OCI-LY7 (cell line): ENCODE measurements around the gene ARHGEF3. TPM values are rescaled to one million over a fixed set of nuclear protein-coding genes. Genes with fewer than 3 reads are reported as not detected.

Source experiments
- BruUV-seq: library from RNA; stranded (reverse); fragments of 400-500 nt; replicated peaks from 2 replicates; lab custom pipeline; 2021; lab: Mats Ljungman, UMichigan
- CTCF ChIA-PET: fragments of 300-600 bp; sonication (Branson Sonifier 250); formaldehyde crosslinking; loops from one replicate; lab custom pipeline; 2022; ENCODE audit warnings: antibody characterized with exemption; ENCODE audit not compliant: unreplicated experiment; lab: Charles Lee
- POLR2A ChIA-PET: fragments of 300-600 bp; sonication (Branson Sonifier 250); formaldehyde crosslinking; loops from one replicate; lab custom pipeline; 2022; ENCODE audit warnings: antibody characterized with exemption; lab: Charles Lee
- DNase-seq: peaks from one replicate; pipeline ENCODE4 v3.0.0-alpha.2; 2015; ENCODE audit warnings: low spot score
- H2AFZ ChIP-seq: fragments of 200-600 bp; sonication (generic), shearing (Covaris generic); 2 replicates; pipeline ENCODE4 v1.6.1; 2014; ENCODE audit warnings: mild to moderate bottlenecking, antibody characterized with exemption, low read length, moderate library complexity
- H3K27ac ChIP-seq: fragments of 200-600 bp; sonication (generic); 2 replicates; pipeline ENCODE4 v1.5.1; 2014; ENCODE audit warnings: mixed run types, low read depth, mild to moderate bottlenecking, moderate library complexity, low read length, inconsistent platforms; ENCODE audit not compliant: poor library complexity, severe bottlenecking
- H3K36me3 ChIP-seq: fragments of 200-600 bp; sonication (generic); 2 replicates; pipeline ENCODE4 v1.6.1; 2014; ENCODE audit warnings: mild to moderate bottlenecking, antibody characterized with exemption, low read length, moderate library complexity, mixed read lengths; ENCODE audit not compliant: insufficient read depth
- H3K4me1 ChIP-seq: fragments of 200-600 bp; sonication (generic); 2 replicates; pipeline ENCODE4 v1.5.1; 2014; ENCODE audit warnings: mild to moderate bottlenecking, low read length; ENCODE audit not compliant: insufficient read depth, poor library complexity, severe bottlenecking
- H3K4me2 ChIP-seq: fragments of 200-600 bp; sonication (generic); 2 replicates; pipeline ENCODE4 v1.6.1; 2014; ENCODE audit warnings: mild to moderate bottlenecking, low read length
- H3K4me3 ChIP-seq: fragments of 200-600 bp; sonication (generic); 2 replicates; pipeline ENCODE4 v1.5.1; 2014; ENCODE audit warnings: mild to moderate bottlenecking, low read depth, low read length; ENCODE audit not compliant: poor library complexity, severe bottlenecking
- H3K79me2 ChIP-seq: fragments of 200-600 bp; sonication (generic); 2 replicates; pipeline ENCODE4 v1.6.1; 2016; ENCODE audit warnings: low read depth, mild to moderate bottlenecking, low read length, moderate library complexity, mixed read lengths; ENCODE audit not compliant: insufficient read depth
- H3K9me2 ChIP-seq: fragments of 200-600 bp; sonication (generic); 2 replicates; pipeline ENCODE4 v1.6.1; 2016; ENCODE audit warnings: mild to moderate bottlenecking, low read length, mixed read lengths; ENCODE audit not compliant: insufficient read depth
- H3K9me3 ChIP-seq: fragments of 200-600 bp; sonication (generic); 2 replicates; pipeline ENCODE4 v1.6.1; 2014; ENCODE audit warnings: mild to moderate bottlenecking, mixed run types, low read length, mixed read lengths
- H4K20me1 ChIP-seq: fragments of 200-600 bp; sonication (generic); 2 replicates; pipeline ENCODE4 v1.6.1; 2014; ENCODE audit warnings: mild to moderate bottlenecking, antibody characterized with exemption, low read length, moderate library complexity, mixed read lengths; ENCODE audit not compliant: insufficient read depth
- CTCF ChIP-seq: fragments of 200-600 bp; sonication (generic); conservative IDR thresholded peaks from 2 replicates; pipeline ENCODE4 v1.5.1; 2014; ENCODE audit warnings: mild to moderate bottlenecking, antibody characterized with exemption, low read length, moderate library complexity, mixed read lengths
- EZH2phosphoT487 ChIP-seq: fragments of 200-600 bp; sonication (generic); IDR thresholded peaks from 2 replicates; pipeline ENCODE4 v1.6.1; 2018; ENCODE audit warnings: low read depth, borderline replicate concordance, mild to moderate bottlenecking, mixed run types, antibody characterized with exemption, low read length, moderate library complexity, mixed read lengths
- intact Hi-C: fragments of 100-400 bp; cut with micrococcal nuclease; formaldehyde crosslinking; loops from one replicate; pipeline ENCODE4 v1.10.0; 2022; ENCODE audit not compliant: unreplicated experiment
- total RNA-seq, 2 experiments: library from RNA; depleted of rRNA in 1 of 2; stranded (reverse); fragments of >200 nt in 1 of 2; shearing (Covaris generic) in 1 of 2; gene quantifications; 2 replicates each; pipeline ENCODE4 v1.2.3, GENCODE V29; 2014 to 2022

The ARHGEF3 gene
- total RNA-seq, 2 experiments from 2014 or later: 14.1 to 26.9 TPM

GRCh38 chr3:56817646-56818045, 15.9 kb upstream of the ARHGEF3 start:
- no TSS peak for BruUV-seq

GRCh38 chr3:56816061-56816460, 14.3 kb upstream of the ARHGEF3 start:
- TF ChIP-seq EZH2phosphoT487 (no peak), CTCF (no peak)
- H3K27ac ChIP-seq: no peak overlapping the region
- DNase-seq: no peak
- H3K4me1 ChIP-seq: peaks cover 30% of the 10 kb centered on the region
- no peak overlapping the region for H3K4me2 ChIP-seq
- H3K36me3 ChIP-seq: no peaks in the 10 kb centered on the region
- H2AFZ ChIP-seq: no peak overlapping the region
- no TSS peak for BruUV-seq
- intact Hi-C loops: no loop called here
- H4K20me1 ChIP-seq: peaks cover 5% of the 10 kb centered on the region; the same call in 1 of the 2 replicates
- H3K9me2 ChIP-seq: no peaks in the 10 kb centered on the region
- CTCF ChIA-PET: no interaction called here
- H3K9me3 ChIP-seq: no peaks in the 10 kb centered on the region
- POLR2A ChIA-PET: interaction anchor here (0.9 to 2.3 kb wide), 4 partner anchors 8 to 101 kb away, joined by 3 to 8 read pairs (median 4); no protein-coding TSS in a partner anchor
- H3K79me2 ChIP-seq: no peaks in the 10 kb centered on the region
- H3K4me3 ChIP-seq: no peak overlapping the region

More at GRCh38 chr3:56817646-56818045, 15.9 kb upstream of the ARHGEF3 start:
- no peak overlapping the region for H3K4me2 ChIP-seq
- peaks cover 20% of the 10 kb centered on the region for H3K4me1 ChIP-seq
- intact Hi-C loops: no loop called here
- no peaks in the 10 kb centered on the region for H3K79me2 ChIP-seq
- TF ChIP-seq EZH2phosphoT487 (no peak), CTCF (no peak)
- H3K9me3 ChIP-seq: no peaks in the 10 kb centered on the region
- H4K20me1 ChIP-seq: no peaks in the 10 kb centered on the region; the same call in 1 of the 2 replicates
- no peak overlapping the region for H3K27ac ChIP-seq
- DNase-seq: no peak
- H3K36me3 ChIP-seq: no peaks in the 10 kb centered on the region
- no peak overlapping the region for H3K4me3 ChIP-seq
- CTCF ChIA-PET: no interaction called here
- POLR2A ChIA-PET: interaction anchor here (0.5 to 2.7 kb wide), 9 partner anchors 10 to 98 kb away, joined by 3 to 12 read pairs (median 3); partner anchors contain the start of gene ARHGEF3
- H3K9me2 ChIP-seq: no peaks in the 10 kb centered on the region
- H2AFZ ChIP-seq: no peak overlapping the region

- H2AFZ ChIP-seq: no peak overlapping the region
- no peak overlapping the region for H3K4me2 ChIP-seq
- BruUV-seq: no TSS peak
- no peak for DNase-seq
- H3K79me2 ChIP-seq: no peaks in the 10 kb centered on the region
- H3K36me3 ChIP-seq: no peaks in the 10 kb centered on the region
- H3K4me3 ChIP-seq: no peak overlapping the region
- H4K20me1 ChIP-seq: peaks cover 5% of the 10 kb centered on the region; the same call in 1 of the 2 replicates
- TF ChIP-seq CTCF: no peak
- TF ChIP-seq EZH2phosphoT487: no peak
- intact Hi-C loops: no loop called here
- no peak overlapping the region for H3K27ac ChIP-seq
- H3K4me1 ChIP-seq: peaks cover 30% of the 10 kb centered on the region
- ChIA-PET CTCF (no interaction called here), POLR2A (interaction anchor here (0.5 to 2.3 kb wide), 5 partner anchors 9 to 102 kb away, joined by 3 to 8 read pairs (median 4); no protein-coding TSS in a partner anchor)
- H3K9me3 ChIP-seq: no peaks in the 10 kb centered on the region
- no peaks in the 10 kb centered on the region for H3K9me2 ChIP-seq
Observed at GRCh38 chr3:56815589-56815988, 13.8 kb upstream of the ARHGEF3 start.
